NCI-H2171 treated with DMSO at 0.1 percent for 48 hours (cell line): ENCODE measurements around the gene LRRC70.

Source experiments
- DNase-seq: peaks from one replicate; lab custom pipeline; 2025; lab: John Stamatoyannopoulos, UW

The LRRC70 gene

DNA sequence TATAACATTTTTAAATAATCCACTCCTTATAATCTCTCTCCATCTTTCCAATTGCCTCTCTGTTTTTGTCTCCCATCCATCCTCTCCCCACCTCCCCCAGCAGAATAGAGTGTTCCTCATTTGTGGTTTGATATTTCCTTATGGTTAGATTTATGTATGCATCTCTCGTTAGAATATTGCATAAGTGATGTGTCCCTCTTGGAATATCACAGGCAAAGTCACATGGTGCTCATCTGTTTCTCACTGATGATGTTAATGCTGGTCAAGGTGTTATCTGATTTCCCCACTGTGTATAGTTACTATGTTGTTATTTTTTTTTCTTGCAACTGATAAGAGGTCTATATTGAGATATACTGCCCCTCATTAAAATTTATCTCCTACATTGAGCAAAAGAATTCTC, 3.1 kb upstream of the LRRC70 start:
- no peak for DNase-seq

DNA sequence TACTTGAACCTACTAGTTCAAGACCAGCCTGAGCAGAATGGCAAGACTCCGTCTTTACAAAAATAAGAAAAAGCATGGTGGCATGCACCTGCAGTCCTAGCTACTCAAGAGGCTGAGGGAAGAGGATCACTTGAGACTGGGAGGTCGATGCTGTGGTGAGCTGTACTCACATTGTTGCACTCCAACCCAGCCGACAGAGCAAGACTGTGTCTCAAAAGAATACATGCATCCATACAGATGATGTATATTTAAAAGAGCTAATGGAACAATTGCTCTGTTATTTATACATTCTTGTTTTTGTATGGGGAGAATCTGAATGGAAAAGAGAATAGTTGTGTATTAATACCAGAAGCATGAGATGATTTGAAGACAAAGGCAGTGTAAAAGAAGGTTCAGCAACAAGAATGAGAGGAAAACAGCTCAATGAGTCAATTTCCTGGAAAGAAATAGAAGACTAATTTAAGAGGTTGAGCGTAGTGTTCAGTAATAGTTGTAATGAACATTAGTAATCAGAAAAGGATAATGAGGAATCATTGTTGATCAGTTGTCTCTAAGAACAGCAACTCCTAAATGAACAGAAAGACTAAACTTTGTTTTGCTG, 1.9 kb upstream of the LRRC70 start:
- no peak for DNase-seq

DNA sequence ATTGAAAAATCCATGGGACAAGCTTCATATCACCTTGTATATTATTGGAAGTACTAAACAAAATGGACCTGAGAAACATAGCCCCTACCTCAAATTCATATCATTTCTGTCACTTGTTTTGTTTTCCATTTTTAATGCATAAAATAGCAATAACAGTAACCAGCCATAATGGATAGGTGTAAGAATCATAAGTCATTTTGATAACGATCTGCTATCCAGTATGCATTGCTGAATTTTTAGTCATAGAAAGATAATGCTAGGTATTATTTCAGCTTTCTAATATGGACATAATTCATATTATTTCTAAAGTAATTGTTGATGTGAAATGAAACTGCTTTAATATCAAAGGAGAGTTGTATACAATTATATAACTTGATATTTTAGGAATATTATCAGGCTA, 1.1 kb upstream of the LRRC70 start:
- DNase-seq = no peak

DNA sequence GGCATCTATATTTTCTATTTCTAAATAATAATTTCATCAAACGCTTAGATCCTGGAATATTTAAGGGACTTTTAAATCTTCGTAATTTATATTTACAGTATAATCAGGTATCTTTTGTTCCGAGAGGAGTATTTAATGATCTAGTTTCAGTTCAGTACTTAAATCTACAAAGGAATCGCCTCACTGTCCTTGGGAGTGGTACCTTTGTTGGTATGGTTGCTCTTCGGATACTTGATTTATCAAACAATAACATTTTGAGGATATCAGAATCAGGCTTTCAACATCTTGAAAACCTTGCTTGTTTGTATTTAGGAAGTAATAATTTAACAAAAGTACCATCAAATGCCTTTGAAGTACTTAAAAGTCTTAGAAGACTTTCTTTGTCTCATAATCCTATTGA, 1.1 kb downstream of the LRRC70 start:
- no peak for DNase-seq

DNA sequence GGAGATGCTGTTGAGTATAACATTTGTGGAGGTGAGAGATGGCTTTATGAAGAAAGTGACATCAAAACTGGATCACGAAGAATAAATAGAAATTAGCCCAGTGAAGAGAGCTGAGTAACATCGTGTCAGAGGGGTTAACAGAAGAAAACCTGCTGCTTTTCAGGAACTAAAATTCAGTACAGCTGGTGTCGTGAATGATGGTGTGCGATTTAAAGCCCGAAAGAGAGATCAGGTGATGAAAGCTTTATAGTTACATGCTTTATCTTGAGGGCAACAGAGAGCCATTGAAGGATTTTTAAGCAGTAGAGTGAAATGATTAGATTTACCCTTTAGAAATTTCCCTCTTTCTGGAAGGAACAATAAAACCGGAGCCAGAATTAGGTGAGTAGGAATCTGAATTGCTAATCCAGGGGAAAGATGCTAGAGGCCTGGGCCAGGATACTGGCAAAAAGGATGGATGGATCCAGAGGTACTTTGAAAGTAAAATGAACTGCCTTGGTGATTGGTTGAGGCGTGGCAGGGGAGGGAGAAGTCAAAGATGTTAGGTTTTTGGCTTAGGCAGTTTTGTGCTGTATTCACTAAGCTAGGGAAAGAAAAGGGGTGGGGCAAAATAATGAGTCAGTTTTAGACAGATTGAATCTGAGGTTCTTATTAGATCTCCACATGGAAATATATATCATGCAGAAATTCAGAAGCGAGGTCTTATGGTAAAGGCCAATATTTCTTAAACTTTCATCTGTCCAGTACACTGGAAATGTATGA, 3.4 kb downstream of the LRRC70 start:
- no peak for DNase-seq

DNA sequence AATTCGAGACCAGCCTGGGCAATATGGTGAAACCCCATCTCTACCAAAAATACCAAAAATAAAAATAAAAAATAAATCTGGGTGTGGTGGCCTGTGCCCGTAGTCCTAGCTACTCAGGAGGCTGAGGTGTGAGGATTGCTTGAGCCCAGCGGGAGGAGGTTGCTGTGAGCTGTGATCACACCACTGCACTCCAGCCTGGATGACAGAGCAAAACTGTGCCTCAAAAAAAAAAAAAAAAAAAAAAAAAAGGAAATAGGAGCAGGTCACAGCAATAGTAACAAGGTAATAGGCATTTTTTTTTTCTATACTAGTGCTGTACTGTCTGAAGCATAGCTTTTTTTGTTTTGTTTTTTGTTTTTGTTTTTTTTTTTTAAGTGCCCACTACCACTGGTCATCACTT, 5.8 kb downstream of the LRRC70 start:
- DNase-seq = no peak

DNA sequence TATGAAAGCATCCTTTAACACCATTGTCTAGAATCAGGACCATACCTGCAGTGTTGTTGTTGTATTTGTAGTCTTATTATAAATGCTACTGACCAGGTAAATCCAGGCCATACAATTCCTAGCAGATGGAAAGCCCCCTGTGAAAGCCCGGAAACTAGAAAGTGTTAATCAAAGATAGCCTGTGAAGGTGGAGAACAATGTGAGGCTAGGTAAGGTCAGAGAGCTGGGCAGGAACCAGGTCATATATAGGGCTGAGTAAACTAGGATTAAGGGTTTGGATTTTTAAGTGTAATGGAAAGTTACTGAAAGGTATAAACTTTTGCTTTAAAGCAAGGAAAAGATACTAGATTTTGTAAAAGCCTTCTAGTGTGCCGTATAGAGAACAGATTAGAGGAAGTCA, 6.7 kb downstream of the LRRC70 start:
- DNase-seq = no peak

DNA sequence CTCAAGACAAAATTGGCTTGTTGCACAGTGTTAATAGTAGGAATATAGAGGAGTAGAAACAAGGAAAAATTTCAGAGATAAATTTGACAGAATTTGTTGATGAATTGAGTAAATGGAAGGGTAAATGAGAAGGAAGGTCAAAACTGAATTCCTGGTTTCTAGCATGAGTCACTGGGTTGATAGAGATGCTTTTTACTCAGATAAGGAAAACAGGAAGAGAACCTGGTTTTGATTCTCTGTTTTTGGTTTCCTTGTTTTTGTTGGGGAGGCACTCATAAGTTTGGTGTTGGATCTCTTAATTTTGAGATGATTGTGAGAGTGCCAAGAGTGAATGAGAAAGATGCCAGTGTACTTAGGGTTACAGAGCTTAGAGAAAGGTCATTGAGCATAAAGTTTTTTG, 7.1 kb downstream of the LRRC70 start:
- DNase-seq = no peak

DNA sequence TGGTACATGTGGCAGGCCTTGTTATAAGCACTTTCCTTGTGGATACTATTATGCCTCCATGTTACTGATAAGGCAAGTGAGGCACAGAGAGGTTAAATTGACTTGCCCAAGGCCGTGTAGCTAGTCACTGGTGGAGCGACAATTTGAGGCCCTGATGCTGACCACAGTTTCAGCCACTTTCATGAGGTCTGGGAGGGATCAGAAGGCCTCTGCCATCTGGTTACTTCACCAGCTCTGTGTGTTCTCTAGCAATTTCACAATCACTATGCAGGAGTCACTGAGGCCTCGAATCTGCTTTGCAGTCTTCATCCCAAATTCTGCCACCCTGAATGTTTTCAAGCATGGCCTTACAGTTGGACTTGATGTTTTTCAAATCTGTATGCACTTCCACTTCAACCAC, 9.1 kb downstream of the LRRC70 start:
- DNase-seq = no peak

DNA sequence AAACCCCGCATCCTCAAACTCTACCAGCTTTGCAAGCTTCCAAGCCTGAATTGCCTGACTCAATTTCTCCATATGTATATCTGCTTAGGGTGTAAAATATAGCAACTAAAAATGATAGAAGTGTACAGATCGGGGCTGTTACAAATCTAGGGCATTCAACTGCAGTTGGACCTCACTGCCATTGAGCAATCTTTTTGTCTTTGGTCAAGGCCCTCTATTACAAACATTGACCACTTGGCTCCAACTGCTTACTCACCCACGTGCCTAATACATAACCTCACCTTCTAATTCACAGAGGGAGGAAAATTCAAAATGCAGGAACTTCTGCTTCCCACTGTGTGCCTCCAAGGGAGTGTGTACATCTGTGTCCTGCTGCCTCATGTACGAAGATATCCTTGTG, 10.0 kb downstream of the LRRC70 start:
- no peak for DNase-seq

DNA sequence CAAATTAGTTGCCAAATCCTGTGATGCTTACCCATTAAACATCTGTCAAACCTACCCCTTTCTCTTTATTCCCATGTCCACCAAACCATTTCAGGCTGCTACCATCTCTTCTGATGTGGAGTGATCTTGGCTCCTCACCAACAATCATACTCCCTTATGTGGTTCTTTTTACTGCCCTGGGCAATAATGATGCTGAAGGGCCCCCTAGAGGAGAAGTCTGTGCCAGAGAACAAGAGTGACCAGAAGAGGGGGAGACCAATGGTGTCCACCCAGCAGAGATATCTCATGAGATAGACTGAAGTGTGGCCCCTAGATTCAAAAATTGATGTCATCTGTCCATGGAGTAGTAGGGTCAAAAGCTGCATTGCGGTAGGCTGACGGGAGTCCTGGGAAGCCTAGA, 10.9 kb downstream of the LRRC70 start:
- no peak for DNase-seq

DNA sequence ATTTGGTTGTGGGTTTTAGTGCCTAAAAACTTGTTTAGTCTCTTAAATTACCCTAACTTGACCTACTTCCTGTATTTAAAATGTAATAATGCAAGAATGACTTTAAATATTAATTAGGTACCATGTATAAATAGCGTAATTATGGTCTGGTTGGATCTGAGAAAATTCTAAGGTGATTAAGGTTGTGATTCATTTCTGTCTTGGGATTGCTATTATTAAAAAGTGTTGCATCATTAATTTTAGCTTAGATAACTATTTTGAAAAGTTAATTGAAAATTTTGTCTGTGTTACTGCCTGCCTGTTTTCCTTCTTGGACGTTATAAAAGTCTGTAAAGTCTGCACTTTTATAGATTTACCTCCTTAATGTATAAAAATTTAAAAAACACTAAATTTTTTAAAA, 11.8 kb downstream of the LRRC70 start:
- DNase-seq = no peak

DNA sequence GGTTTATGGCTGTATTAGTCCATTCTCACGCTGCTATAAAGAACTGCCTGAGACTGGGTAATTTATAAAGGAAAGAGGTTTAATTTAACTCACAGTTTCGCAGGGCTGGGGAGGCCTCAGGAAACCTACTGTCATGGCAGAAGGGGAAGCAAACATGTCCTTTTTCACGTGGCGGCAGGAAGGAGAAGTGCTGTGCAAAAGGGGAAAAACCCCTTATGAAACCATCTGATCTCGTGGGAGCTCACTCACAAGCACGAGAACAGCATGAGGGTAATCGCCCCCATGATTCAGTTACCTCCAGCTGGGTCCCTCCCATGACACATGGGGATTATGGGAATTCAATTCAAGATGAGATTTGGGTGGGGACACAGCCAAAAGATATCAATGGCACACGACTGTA, 13.9 kb downstream of the LRRC70 start:
- no peak for DNase-seq

DNA sequence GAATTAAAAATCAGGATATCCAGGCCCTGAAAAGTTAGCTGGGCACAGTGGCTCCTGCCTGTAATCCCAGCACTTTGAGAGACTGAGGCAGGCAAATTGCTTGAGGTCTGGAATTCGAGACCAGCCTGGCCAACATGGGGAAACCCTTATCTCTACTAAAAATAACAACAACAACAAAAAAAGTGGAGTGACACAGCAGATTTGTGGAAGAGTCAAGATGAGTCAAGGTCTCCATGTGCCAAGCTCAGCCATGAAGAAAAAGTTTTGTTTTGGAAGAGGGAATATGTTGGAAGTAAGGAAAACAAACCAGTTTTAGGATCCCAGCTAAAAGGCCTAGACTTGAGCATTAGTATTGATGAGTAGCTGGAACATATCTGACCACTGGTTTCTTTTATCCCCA, 14.7 kb downstream of the LRRC70 start:
- DNase-seq = no peak

DNA sequence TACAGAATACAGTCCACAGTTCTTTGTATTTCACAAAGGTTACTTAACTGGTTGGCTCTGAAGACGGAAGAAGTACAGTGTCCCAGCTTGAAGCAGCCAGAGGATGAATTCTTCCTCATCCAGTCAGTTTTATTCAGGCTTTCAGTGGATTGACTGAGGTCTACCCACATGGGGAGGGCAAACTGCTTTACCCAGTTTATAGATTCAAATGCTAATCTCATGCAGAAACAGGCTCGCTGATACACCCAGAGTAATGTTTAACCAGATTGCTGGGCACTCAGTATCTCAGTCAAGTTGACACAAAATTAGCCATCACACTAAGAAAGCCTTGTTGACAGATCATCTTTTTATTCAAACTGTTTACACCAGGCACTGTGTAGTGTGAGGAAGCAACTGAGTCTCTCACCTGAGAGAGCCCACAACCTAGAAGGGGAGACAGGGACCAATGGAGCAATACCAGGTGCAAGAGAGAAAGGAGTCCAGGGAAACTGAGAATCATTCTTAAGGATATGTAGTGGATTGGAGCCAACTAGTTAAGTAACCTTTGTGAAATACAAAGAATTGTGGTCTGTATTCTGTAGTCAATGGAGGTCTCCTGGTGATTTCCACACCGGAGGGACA, 15.9 kb downstream of the LRRC70 start:
- no peak for DNase-seq

DNA sequence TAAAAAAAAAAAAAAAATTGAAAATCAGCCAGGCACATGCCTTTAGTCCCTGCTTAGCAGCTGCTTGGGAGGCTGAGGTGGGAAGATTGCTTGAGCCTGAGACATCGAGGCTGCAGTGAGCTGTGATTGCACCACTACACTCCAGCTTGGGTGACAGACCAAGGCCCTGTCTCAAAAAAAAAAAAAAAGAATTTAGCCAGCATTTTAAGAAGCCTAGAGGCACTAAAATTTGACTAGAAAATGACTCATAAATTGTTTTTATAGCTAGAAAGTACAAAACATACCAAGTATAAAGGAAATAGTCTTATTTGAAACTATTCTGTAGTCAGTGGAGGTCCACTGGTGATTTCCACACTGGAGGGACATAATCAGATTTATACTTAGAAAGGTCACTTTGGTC, 17.5 kb downstream of the LRRC70 start:
- DNase-seq = no peak

DNA sequence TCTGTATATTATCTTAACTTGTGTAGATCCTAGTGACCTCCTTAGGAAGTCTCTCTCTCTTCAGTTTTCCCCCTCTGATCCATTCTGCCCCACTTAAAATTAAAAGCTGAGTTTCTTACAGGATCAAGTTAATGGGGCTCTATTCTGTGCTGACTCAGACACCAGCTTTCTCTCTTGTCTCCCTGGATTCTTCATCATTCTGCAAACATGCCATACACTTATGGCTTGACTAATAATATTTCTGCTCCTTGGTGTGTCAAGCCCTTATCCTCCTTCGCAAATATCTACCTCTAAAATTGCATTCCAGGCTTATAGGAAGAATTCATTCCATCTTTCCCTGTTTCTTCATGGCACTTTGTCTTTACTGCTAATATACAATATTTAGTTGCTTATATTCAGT, 18.1 kb downstream of the LRRC70 start:
- DNase-seq = no peak

DNA sequence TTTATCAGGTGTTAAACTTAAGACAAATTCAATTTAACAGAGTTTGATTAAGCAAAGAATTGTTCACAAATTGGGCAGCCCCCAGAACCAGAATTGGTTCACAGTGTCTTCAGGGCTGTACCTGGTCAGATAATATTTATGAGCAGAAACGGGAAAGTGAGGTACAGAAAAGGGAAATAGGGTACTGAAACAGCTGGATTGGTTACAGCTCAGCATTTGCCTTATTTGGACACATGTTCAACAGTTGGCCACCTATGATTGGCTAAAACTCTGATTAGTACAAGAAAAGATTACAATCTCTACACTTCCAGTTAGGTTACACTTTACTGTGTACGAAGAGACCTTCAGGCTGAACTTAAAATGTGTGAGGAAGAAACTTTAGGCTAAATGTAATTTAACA, 18.7 kb downstream of the LRRC70 start:
- no peak for DNase-seq

DNA sequence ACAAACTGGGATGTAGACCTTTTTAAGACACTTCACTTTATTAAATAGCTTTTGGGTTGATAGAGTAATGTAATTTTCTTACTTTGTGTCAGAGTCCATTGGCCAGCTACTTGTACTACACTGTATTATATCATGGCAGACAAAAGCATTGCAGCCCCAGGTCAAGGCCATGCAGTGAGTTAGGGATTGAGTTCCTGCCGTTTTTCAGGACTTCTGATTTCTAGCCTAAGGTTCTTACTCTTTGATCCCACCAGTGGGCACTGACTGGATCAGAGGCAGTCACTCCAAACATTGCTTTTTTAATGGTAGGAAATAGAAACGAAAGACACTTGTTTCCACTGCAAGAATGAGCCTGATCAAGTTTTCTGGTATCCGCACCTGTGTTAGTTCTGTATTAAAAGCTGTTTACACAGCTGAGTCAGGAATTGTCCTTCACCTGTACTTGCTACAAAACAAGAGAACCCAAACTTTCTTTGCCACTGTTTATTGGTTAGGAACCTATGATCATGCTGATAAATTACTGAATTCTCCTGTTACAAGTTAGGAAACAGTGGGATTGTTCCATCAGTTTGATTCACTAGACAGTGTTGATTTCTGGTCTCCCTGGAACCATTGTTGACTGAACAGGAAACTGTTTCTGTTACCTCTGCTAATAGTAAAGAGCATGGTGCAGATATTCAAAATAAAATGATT, 22.1 kb downstream of the LRRC70 start:
- no peak for DNase-seq

DNA sequence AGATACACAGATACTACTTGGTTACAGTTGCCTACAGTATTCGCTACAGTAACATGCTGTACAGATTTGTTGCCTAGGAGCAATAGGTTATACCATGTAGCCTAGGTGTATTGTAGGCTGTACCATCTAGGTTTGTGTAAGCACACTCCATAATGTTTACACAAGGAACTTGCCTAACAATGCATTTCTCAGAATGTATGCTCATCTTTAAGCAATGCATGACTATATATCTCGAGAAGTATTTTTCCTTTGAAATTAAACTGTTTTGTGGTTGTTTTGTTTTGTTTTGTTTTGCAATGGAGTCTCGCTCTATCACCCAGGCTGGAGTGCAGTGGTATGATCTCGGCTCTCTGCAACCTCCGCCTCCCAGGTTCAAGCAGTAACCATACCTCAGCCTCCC, 25.3 kb downstream of the LRRC70 start:
- DNase-seq = no peak

DNA sequence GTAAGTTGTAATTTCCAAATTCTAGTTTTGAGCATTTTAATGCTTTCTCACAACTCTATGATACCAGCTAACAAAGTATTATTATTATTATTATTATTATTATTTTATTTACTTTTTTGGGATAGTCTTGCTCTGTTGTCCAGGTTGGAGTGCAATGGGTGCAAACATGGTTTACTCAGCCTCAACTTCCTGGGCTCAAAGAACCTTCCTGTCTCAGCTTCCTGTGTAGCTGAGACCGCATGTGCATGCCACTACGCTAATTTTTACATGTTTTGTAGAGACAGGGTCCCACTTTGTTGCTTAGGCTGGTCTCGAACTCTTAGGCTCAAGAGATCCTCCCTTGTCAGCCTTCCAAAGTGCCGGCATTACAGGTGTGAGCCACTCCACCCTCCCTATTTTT, 27.0 kb downstream of the LRRC70 start:
- DNase-seq = no peak

DNA sequence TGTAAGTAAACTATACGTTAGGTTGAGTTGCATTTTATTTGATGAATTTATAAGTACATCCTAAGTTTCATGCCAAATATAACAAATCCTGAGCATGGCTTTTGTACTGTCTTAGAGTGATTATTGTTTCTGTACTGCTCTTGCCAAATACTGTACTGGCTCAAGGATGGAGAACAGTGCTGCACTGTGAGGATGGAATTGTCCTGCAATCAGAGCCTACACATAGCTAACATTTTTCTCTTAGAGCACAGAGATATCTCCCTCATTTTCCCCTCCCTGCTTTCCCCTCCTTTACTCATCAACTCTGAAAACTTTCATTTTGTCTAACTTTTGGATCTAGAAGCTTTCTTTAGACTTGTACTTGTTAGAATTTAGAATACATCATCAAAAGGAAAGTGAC, 28.3 kb downstream of the LRRC70 start:
- DNase-seq = no peak

DNA sequence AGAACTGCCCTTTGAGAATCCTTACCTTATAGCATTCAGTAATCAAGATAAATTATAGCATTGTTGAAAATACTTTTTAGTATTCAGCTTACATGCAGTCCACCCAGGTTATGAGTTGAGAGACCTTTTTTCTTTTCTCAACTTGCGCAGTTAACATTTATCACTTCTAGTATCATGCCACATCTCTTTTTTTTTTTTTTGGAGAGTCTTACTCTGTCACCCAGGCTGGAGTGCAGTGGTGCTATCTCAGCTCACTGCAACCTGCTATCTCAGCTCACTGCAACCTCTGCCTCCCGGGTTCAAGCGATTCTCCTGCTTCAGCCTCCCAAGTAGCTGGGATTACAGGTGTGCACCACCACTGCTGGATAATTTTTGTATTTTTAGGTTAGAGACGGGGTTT, 29.0 kb downstream of the LRRC70 start:
- no peak for DNase-seq
